GM12878 (cell line): ENCODE measurements around the gene BOLA2B. TPM values are rescaled to one million over a fixed set of nuclear protein-coding genes. Genes with fewer than 3 reads are reported as not detected.

Experiments used
- ATF3 ChIP-seq: IDR thresholded peaks from 2 replicates; pipeline ENCODE4 v1.6.1; 2011; ENCODE audit warnings: low read depth, mild to moderate bottlenecking, low read length, moderate library complexity, borderline replicate concordance; ENCODE audit errors: extremely low read depth
- BMI1 ChIP-seq: fragments of 450-650 bp; IDR thresholded peaks from 2 replicates; pipeline ENCODE4 v1.6.1; 2016; ENCODE audit warnings: mild to moderate bottlenecking, moderate library complexity, borderline replicate concordance
- DPF2 ChIP-seq: fragments of 450-650 bp; IDR thresholded peaks from 2 replicates; pipeline ENCODE4 v1.6.1; 2017; ENCODE audit warnings: mild to moderate bottlenecking
- ELK1 ChIP-seq: IDR thresholded peaks from 2 replicates; pipeline ENCODE4 v1.6.1; 2012; ENCODE audit warnings: low read depth, low read length, improper control_type of control experiment
- EP300 ChIP-seq, 2 experiments: fragments of 150-350 bp in 1 of 2; IDR thresholded peaks; 2 replicates each; pipeline ENCODE4 v1.6.1; 2011 to 2012; ENCODE audit warnings: low read depth in 2 of 2, low read length in 2 of 2, borderline replicate concordance in 1 of 2, improper control_type of control experiment in 1 of 2, inconsistent platforms in 1 of 2; ENCODE audit not compliant: control insufficient read depth in 1 of 2
- EZH2 ChIP-seq: IDR thresholded peaks from 2 replicates; pipeline ENCODE4 v1.6.1; 2012; ENCODE audit warnings: low read depth, mild to moderate bottlenecking, control low read depth, inconsistent platforms, low read length, borderline replicate concordance; ENCODE audit not compliant: control insufficient read depth
- FOXK2 ChIP-seq: fragments of 450-650 bp; IDR thresholded peaks from 2 replicates; pipeline ENCODE4 v1.6.1; 2017; ENCODE audit warnings: mild to moderate bottlenecking, moderate library complexity
- GATAD2B ChIP-seq: fragments of 450-650 bp; conservative IDR thresholded peaks from 2 replicates; pipeline ENCODE4 v1.6.1; 2017; ENCODE audit warnings: low read depth, mild to moderate bottlenecking, moderate library complexity
- IKZF1 ChIP-seq: fragments of 450-650 bp; conservative IDR thresholded peaks from 2 replicates; pipeline ENCODE4 v1.6.1; 2017; ENCODE audit warnings: antibody characterized with exemption, mild to moderate bottlenecking
- JUND ChIP-seq: IDR thresholded peaks from 2 replicates; pipeline ENCODE4 v1.6.1; 2012; ENCODE audit warnings: low read depth, mild to moderate bottlenecking, low read length, improper control_type of control experiment, moderate library complexity
- KAT2A ChIP-seq: conservative IDR thresholded peaks from 2 replicates; pipeline ENCODE4 v1.6.1; 2011; ENCODE audit warnings: low read depth, low read length; ENCODE audit not compliant: control insufficient read depth
- LARP7 ChIP-seq: fragments of 450-650 bp; IDR thresholded peaks from 2 replicates; pipeline ENCODE4 v1.6.1; 2017; ENCODE audit warnings: mild to moderate bottlenecking
- PML ChIP-seq: IDR thresholded peaks from 2 replicates; pipeline ENCODE4 v1.6.1; 2012; ENCODE audit warnings: low read length, inconsistent platforms
- POLR2A ChIP-seq: IDR thresholded peaks from 2 replicates; pipeline ENCODE4 v1.6.1; 2011; ENCODE audit warnings: low read depth, mild to moderate bottlenecking, low read length
- RB1 ChIP-seq: fragments of 450-650 bp; formaldehyde crosslinking; IDR thresholded peaks from 2 replicates; pipeline ENCODE4 v1.6.1; 2017; ENCODE audit warnings: mild to moderate bottlenecking, borderline replicate concordance
- SUPT20H ChIP-seq: IDR thresholded peaks from 2 replicates; pipeline ENCODE4 v1.6.1; 2011; ENCODE audit warnings: low read depth, mild to moderate bottlenecking, low read length, moderate library complexity, borderline replicate concordance; ENCODE audit not compliant: control insufficient read depth
- TAF1 ChIP-seq: IDR thresholded peaks from 2 replicates; pipeline ENCODE4 v1.6.1; 2011; ENCODE audit warnings: mild to moderate bottlenecking, low read depth, low read length, borderline replicate concordance
- TBL1XR1 ChIP-seq: IDR thresholded peaks from 2 replicates; pipeline ENCODE4 v1.6.1; 2012; ENCODE audit warnings: low read depth, low read length, improper control_type of control experiment
- TCF3 ChIP-seq: IDR thresholded peaks from 2 replicates; pipeline ENCODE4 v1.6.1; 2012; ENCODE audit warnings: low read depth, mild to moderate bottlenecking, low read length, borderline replicate concordance; ENCODE audit not compliant: insufficient read depth
- YY1 ChIP-seq: IDR thresholded peaks from 2 replicates; pipeline ENCODE4 v1.6.1; 2011; ENCODE audit warnings: low read depth, mild to moderate bottlenecking, low read length
- ZBTB40 ChIP-seq: fragments of 450-650 bp; IDR thresholded peaks from 2 replicates; pipeline ENCODE4 v1.6.1; 2016; ENCODE audit warnings: mild to moderate bottlenecking, moderate library complexity, borderline replicate concordance
- ZZZ3 ChIP-seq: IDR thresholded peaks from 2 replicates; pipeline ENCODE4 v1.6.1; 2011; ENCODE audit warnings: low read depth; ENCODE audit not compliant: control insufficient read depth, insufficient read length
- polyA plus RNA-seq, 11 experiments: library from polyadenylated mRNA; depleted of rRNA in 4 of 11; unstranded in 6 of 11; stranded (reverse) in 5 of 11; fragments of >200 nt; fragmentation: Nextera tagmentation in 4 of 11; fragmentation: Illumina TruSeq in 1 of 11; extraction: Ambion mirVana in 4 of 11; extraction: Trizol in 1 of 11; gene quantifications; 1 replicate in 1 of 11; 2 replicates in 10 of 11; pipeline versions ENCODE4 v1.2.1 to v1.2.3, GENCODE V29; 2011 to 2016; ENCODE audit warnings: inconsistent platforms in 2 of 11, missing spikeins in 2 of 11, low read depth in 1 of 11
- total RNA-seq, 4 experiments: library from RNA; depleted of rRNA in 3 of 4; stranded (reverse); fragments of >200 nt in 3 of 4; fragmentation: Illumina TruSeq in 1 of 4; extraction: Trizol in 1 of 4; gene quantifications; 2 replicates each; pipeline versions ENCODE4 v1.2.1 to v1.2.3, GENCODE V29; 2013 to 2021

Gene BOLA2B
- total and polyA plus RNA-seq, 10 of the 15 experiments (the other 5 are each of a cell fraction or from before 2014, with no cell fraction given) = 39.9 to 292 (median 130) TPM

- TF ChIP-seq DPF2 (peak; percentile 29; the same call in 1 of the 2 replicates), IKZF1 (peak; percentile 5), ZBTB40 (peak; percentile 69; the same call in 1 of the 2 replicates), ZZZ3 (no peak), KAT2A (no peak), EZH2 (no peak), LARP7 (peak; percentile 59; the same call in 1 of the 2 replicates), ATF3 (no peak), TBL1XR1 (peak; percentile 45; the same call in 1 of the 2 replicates), POLR2A (peak; percentile 89), SUPT20H (no peak), JUND (no peak), BMI1 (no peak), TAF1 (peak; percentile 85; the same call in 1 of the 2 replicates), RB1 (no peak), TCF3 (0 out of 2 replicates have a peak, but pooled peaks have one; percentile 46), EP300 (IDR thresholded peaks at IDR 0.05; ENCODE audit: borderline replicate concordance in 1 of 2, control insufficient read depth in 1 of 2, low read depth in 2 of 2, low read length in 2 of 2) (peak in 1 of 2 experiments; percentile 60; a peak in 1 of 4 replicates), ELK1 (no peak), GATAD2B (no peak), PML (no peak), YY1 (peak; percentile 71), FOXK2 (no peak)
Observed at GRCh38 chr16:30184096-30184890, 9.2 kb downstream of the BOLA2B start (continued).
